ACHN (cell line): ENCODE measurements around the gene CRISP3.

ENCODE experiments used
- DNase-seq: peaks from one replicate; pipeline ENCODE4 v3.0.0-alpha.2; 2015
- in situ Hi-C: cut with HindIII; loops from 2 replicates; pipeline ENCODE4 v1.10.0; 2017; ENCODE audit warnings: low sequenced_read_pairs, low pct_ligation_motif_present, low pct_unique_long_range_greater_than_20kb

The CRISP3 gene

DNA sequence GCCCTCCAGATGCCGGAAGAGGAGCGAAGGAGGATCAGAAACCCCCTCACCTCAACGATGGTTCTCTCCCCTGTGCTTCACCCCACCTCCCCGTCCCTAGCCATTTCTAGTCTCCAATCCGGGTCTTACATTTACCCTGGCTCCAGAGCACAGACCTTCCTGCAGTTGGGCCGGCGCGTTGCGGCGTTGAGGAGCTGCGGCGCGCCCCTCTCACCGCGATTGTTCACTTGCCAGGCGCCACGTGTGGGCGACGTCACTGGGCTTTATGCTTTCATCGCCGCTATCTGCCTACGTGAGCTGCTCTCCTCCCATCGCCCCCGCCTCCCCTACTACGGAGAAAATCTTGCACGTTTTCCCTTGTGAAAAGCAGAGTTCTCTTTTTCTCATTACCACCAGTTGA, 30.8 kb downstream of the CRISP3 start, which contains the start of gene CRISP2:
Gene CRISP2, minus strand, starts transcription at position 198 of the 400 bp plus-strand sequence. CDS start 4,347 bp downstream, outside the sequence.
- in situ Hi-C loops: no loop called here
- no peak for DNase-seq

DNA sequence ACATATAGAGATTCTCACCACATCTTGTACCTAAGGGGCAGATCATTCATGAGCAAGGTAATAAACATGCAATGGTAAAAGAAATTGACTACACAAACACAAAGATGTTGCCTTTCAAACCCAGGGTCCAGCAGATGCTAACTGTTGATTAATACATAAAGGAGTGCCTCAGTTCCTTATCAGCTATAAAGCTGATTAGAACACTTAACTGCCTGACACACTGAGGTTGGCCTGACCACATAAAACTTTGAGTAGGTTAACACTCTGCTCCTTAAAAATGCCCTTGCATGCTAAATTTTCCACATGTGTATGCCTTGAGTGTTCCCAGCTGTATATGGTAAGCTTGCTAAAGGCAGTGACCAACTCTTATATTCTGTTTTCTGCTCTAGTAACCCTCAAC, 45.7 kb downstream of the CRISP3 start:
- DNase-seq: no peak
- in situ Hi-C loops: no loop called here

DNA sequence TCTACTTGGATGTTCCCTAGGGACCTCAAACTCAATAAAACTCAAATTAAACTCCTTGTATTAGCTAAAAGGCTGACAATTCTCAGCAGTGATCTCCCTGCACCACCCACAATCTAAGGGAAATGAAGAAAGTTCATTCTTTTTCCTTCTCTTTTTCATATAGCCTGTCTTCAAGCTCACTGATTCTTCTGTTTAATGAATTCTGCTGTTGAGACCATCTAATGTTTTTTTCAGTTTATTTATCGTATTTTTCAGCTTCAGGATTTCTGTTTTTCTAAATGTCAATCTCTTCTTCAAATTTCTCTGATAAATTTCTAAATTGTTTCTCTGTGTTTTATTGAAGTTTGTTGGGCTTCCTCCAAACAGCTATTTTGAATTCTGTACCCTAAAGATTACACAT, 50.7 kb downstream of the CRISP3 start:
- DNase-seq: no peak
- in situ Hi-C loops: no loop called here

DNA sequence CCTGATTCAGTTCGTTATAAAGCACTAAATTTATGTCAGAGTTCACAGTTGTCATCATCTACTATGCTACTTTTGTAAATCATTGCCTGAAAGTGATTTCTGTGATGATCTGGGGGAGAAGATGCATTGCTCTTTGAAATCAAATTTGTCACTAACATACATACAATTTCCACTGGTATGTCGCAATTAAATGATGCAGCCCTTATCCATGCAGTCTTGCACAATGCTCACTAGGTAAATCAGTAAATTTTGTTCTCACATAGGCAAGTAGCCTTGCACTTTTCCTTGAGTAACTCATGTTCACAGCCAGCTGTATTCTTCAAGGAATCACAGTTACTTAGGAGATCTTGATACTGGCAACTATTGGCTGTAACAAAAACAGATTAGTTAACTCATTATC, 51.7 kb downstream of the CRISP3 start:
- in situ Hi-C loops: no loop called here
- DNase-seq: no peak
